Fibroblast of lung (primary cell): ENCODE results near the gene PRX. TPM values are rescaled to one million over a fixed set of nuclear protein-coding genes. Genes with fewer than 3 reads are reported as not detected.

Experiments
- DNase-seq, 2 donors: peaks; one replicate each; pipeline versions ENCODE4 v3.0.0 to v3.0.0-alpha.2; 2010; ENCODE audit warnings: low read depth in 2 of 2
- H2AFZ ChIP-seq: 2 replicates; pipeline ENCODE4 v1.5.1; 2012; ENCODE audit warnings: low read length, control low read depth, inconsistent platforms
- H3K27ac ChIP-seq: 2 replicates; pipeline ENCODE4 v1.5.1; 2011; ENCODE audit warnings: low read length, control low read depth; ENCODE audit not compliant: insufficient read depth
- H3K27me3 ChIP-seq: 2 replicates; pipeline ENCODE4 v1.5.1; 2011; ENCODE audit warnings: mild to moderate bottlenecking, low read length; ENCODE audit not compliant: control insufficient read depth, insufficient read depth
- H3K36me3 ChIP-seq: 2 replicates; pipeline ENCODE4 v1.5.1; 2011; ENCODE audit warnings: low read length; ENCODE audit not compliant: control insufficient read depth, insufficient read depth
- H3K4me1 ChIP-seq: 2 replicates; pipeline ENCODE4 v1.5.1; 2011; ENCODE audit warnings: low read length; ENCODE audit not compliant: control insufficient read depth, insufficient read depth; ENCODE audit errors: extremely low read depth
- H3K4me2 ChIP-seq: 2 replicates; pipeline ENCODE4 v1.5.1; 2011; ENCODE audit warnings: low read length, control low read depth; ENCODE audit not compliant: insufficient read depth; ENCODE audit errors: extremely low read depth
- H3K4me3 ChIP-seq, 4 experiments: fragments of 200-600 bp in 1 of 4; sonication (generic) in 1 of 4; replicated peaks in 1 of 4; 2 replicates each; pipeline ENCODE4 v1.5.1; 2011 to 2016; ENCODE audit warnings: low read length in 4 of 4, low read depth in 3 of 4, mild to moderate bottlenecking in 3 of 4, control low read depth in 2 of 4, inconsistent platforms in 1 of 4, mixed read lengths in 1 of 4; ENCODE audit not compliant: insufficient read depth in 1 of 4; ENCODE audit errors: control extremely low read depth in 1 of 4
- H3K79me2 ChIP-seq: 2 replicates; pipeline ENCODE4 v1.5.1; 2012; ENCODE audit warnings: mild to moderate bottlenecking, low read length, inconsistent platforms; ENCODE audit not compliant: control insufficient read depth, insufficient read depth
- H3K9ac ChIP-seq: 2 replicates; pipeline ENCODE4 v1.5.1; 2011; ENCODE audit warnings: mild to moderate bottlenecking, low read length, control low read depth; ENCODE audit not compliant: insufficient read depth
- H3K9me3 ChIP-seq: 2 replicates; pipeline ENCODE4 v1.5.1; 2012; ENCODE audit warnings: low read depth, low read length; ENCODE audit not compliant: control insufficient read depth, insufficient read depth
- H4K20me1 ChIP-seq: 2 replicates; pipeline ENCODE4 v1.5.1; 2011; ENCODE audit warnings: low read length; ENCODE audit not compliant: control insufficient read depth, insufficient read depth; ENCODE audit errors: extremely low read depth
- CTCF ChIP-seq, 2 donors: IDR thresholded peaks in 1 of 2; conservative IDR thresholded peaks in 1 of 2; 1 replicate in 1 of 2; 2 replicates in 1 of 2; pipeline ENCODE4 v1.5.1; 2011 to 2012; ENCODE audit warnings: low read length in 2 of 2, control low read depth in 1 of 2, inconsistent platforms in 1 of 2, low read depth in 1 of 2, mild to moderate bottlenecking in 1 of 2
- EZH2 ChIP-seq: IDR thresholded peaks from 2 replicates; pipeline ENCODE4 v1.5.1; 2012; ENCODE audit warnings: low read length, control low read depth, mild to moderate bottlenecking; ENCODE audit errors: missing control alignments
- polyA plus RNA-seq, 2 donors: library from polyadenylated mRNA; depleted of rRNA in 1 of 2; stranded (reverse) in 1 of 2; unstranded in 1 of 2; fragments of >200 nt; gene quantifications; 2 replicates each; pipeline ENCODE4 v1.2.1, GENCODE V29; 2011 to 2012; ENCODE audit warnings: missing spikeins in 1 of 2
- total RNA-seq: library from RNA; depleted of rRNA; stranded (reverse); fragments of >200 nt; gene quantifications from 2 replicates; pipeline ENCODE4 v1.2.1, GENCODE V29; 2014

PRX gene
- total and polyA plus RNA-seq, 2 donors (not counting 1 experiment from before 2014, with no cell fraction given) = 0.91 to 3.6 TPM

- H3K9me3 ChIP-seq = no peaks in the 10 kb centered on the region
- TF ChIP-seq EZH2 (no peak), CTCF (conservative IDR thresholded peaks at IDR 0.05 in 1 of 2, IDR thresholded peaks at IDR 0.05 in 1 of 2; ENCODE audit: low read depth in 1 of 2, low read length in 2 of 2) (no peak)
- H3K4me3 ChIP-seq = peak overlapping the region; percentile 38 to 67 (median 49)
- peak overlapping the region; percentile 37 for H3K9ac ChIP-seq
- H3K79me2 ChIP-seq = no peaks in the 10 kb centered on the region
- peak overlapping the region; percentile 95 for H3K4me2 ChIP-seq
- H3K36me3 ChIP-seq = peaks cover 5% of the 10 kb centered on the region
- peak; percentile 61 to 75 for DNase-seq
- no peaks in the 10 kb centered on the region for H4K20me1 ChIP-seq
- no peak overlapping the region for H3K27ac ChIP-seq
- no peaks in the 10 kb centered on the region for H3K4me1 ChIP-seq
- H2AFZ ChIP-seq = peak overlapping the region; percentile 86
- H3K27me3 ChIP-seq = no peaks in the 10 kb centered on the region
Measured at GRCh38 chr19:40365613-40366401, 47.4 kb downstream of the PRX start.

GRCh38 chr19:40365010-40365409, 48.2 kb downstream of the PRX start:
- no peaks in the 10 kb centered on the region for H4K20me1 ChIP-seq
- H3K36me3 ChIP-seq = peaks cover 4% of the 10 kb centered on the region
- TF ChIP-seq EZH2 = no peak
- no peak for TF ChIP-seq CTCF (conservative IDR thresholded peaks at IDR 0.05 in 1 of 2, IDR thresholded peaks at IDR 0.05 in 1 of 2; ENCODE audit: low read depth in 1 of 2, low read length in 2 of 2)
- no peak overlapping the region for H3K27ac ChIP-seq
- H3K4me2 ChIP-seq = no peak overlapping the region
- H3K4me1 ChIP-seq = no peaks in the 10 kb centered on the region
- no peak overlapping the region for H2AFZ ChIP-seq
- H3K9ac ChIP-seq = peak overlapping the region; percentile 37
- no peaks in the 10 kb centered on the region for H3K27me3 ChIP-seq
- DNase-seq = no peak
- H3K4me3 ChIP-seq = peak overlapping the region in 1 of 4 experiments; percentile 59
- no peaks in the 10 kb centered on the region for H3K79me2 ChIP-seq
- H3K9me3 ChIP-seq = no peaks in the 10 kb centered on the region

- no peak for DNase-seq
- Histone ChIP-seq H3K27me3 (no peaks in the 10 kb centered on the region), H3K79me2 (no peaks in the 10 kb centered on the region), H3K27ac (no peak overlapping the region), H2AFZ (no peak overlapping the region), H3K9me3 (no peaks in the 10 kb centered on the region), H3K36me3 (peaks cover 3% of the 10 kb centered on the region), H3K9ac (no peak overlapping the region), H3K4me1 (no peaks in the 10 kb centered on the region), H3K4me3 (no peak overlapping the region), H4K20me1 (no peaks in the 10 kb centered on the region), H3K4me2 (no peak overlapping the region)
- TF ChIP-seq CTCF (conservative IDR thresholded peaks at IDR 0.05 in 1 of 2, IDR thresholded peaks at IDR 0.05 in 1 of 2; ENCODE audit: low read depth in 1 of 2, low read length in 2 of 2) (no peak), EZH2 (no peak)
Measured at GRCh38 chr19:40363069-40363468, 50.1 kb downstream of the PRX start.
